ENCODE measurements around the gene S1PR1.

DNA sequence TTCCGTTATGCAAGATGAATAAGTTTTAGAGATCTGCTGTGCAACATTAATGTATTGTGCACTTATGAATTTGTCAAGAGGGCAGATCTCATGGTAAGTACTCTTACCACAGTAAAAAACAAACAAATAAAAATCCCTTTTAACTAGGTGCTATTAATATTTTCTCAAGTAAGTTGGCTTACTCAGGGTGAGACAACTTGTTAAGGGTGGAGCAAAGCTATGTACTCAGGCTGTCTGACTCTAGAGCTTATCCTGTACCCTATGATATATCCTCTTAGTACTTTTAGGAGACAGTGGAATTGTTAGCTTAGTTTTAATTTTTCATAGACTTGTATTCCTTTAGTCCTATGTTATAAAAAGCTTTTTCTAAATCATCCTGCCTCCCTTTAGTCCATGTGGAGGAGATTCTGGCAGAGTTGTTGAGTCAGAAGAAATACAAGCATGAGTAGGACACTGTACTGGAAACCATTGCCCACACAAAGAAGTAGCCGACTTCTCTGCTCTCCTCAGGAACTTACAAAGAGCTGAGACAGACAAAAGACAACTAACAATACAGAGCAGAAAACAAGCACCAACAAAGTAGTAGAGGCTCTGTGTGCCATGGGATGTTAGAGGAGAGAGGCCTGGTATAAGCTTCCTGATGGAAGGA, 49.2 kb downstream of the S1PR1 start:
- TF ChIP-seq, protein P1, sequence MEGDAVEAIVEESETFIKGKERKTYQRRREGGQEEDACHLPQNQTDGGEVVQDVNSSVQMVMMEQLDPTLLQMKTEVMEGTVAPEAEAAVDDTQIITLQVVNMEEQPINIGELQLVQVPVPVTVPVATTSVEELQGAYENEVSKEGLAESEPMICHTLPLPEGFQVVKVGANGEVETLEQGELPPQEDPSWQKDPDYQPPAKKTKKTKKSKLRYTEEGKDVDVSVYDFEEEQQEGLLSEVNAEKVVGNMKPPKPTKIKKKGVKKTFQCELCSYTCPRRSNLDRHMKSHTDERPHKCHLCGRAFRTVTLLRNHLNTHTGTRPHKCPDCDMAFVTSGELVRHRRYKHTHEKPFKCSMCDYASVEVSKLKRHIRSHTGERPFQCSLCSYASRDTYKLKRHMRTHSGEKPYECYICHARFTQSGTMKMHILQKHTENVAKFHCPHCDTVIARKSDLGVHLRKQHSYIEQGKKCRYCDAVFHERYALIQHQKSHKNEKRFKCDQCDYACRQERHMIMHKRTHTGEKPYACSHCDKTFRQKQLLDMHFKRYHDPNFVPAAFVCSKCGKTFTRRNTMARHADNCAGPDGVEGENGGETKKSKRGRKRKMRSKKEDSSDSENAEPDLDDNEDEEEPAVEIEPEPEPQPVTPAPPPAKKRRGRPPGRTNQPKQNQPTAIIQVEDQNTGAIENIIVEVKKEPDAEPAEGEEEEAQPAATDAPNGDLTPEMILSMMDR (IDR thresholded peaks at IDR 0.05 in 4 of 5, conservative IDR thresholded peaks at IDR 0.05 in 1 of 5): no peak
- no peak for TF ChIP-seq POLR2A (IDR thresholded peaks at IDR 0.05)

Data from gastrocnemius medialis (tissue), 4 donors.